K562 (cell line): ENCODE data around the gene MS4A8. TPM values are rescaled to one million over a fixed set of nuclear protein-coding genes. Genes with fewer than 3 reads are reported as not detected.

ENCODE experiments used
- ATAC-seq: fragments of 200-7000 bp; cut with Tn5 transposase; 3 replicates; pipeline ENCODE4 v1.9.1; 2020; ENCODE audit warnings: moderate library complexity
- BruUV-seq: library from RNA; stranded (reverse); fragments of 400-500 nt; replicated peaks from 2 replicates; lab custom pipeline; 2021; lab: Mats Ljungman, UMichigan
- CTCF ChIA-PET: fragments of 300-600 bp; formaldehyde crosslinking; extraction: SDS; loops from one replicate; lab custom pipeline; 2021; ENCODE audit warnings: low intra/inter-chr PET ratio; lab: Yijun Ruan, JAX
- POLR2A ChIA-PET: fragments of 300-600, 350-650 bp; sonication (Branson Sonifier 250); formaldehyde crosslinking; extraction: SDS; loops from one replicate; lab custom pipeline; 2021; ENCODE audit warnings: antibody characterized with exemption, inconsistent platforms; lab: Yijun Ruan, JAX
- DNase-seq, 4 experiments: peaks; one replicate each; pipeline versions ENCODE4 v3.0.0 to v3.0.0-alpha.2; 2011 to 2018; ENCODE audit warnings: low spot score in 3 of 4, mixed read lengths in 3 of 4; ENCODE audit errors: extremely low read depth in 1 of 4
- FAIRE-seq: peaks from 2 replicates; lab custom pipeline; 2011; peaks lifted over from hg19 to GRCh38; lab: Jason Lieb, UNC
- H2AFZ ChIP-seq: 2 replicates; pipeline ENCODE4 v1.6.0; 2011; ENCODE audit warnings: low read depth, low read length, control low read depth, inconsistent platforms
- H3K27ac ChIP-seq: fragments of 200-600 bp; 3 replicates; pipeline ENCODE4 v1.8.0; 2011; ENCODE audit warnings: low read depth, mild to moderate bottlenecking, control low read depth, inconsistent platforms, low read length, moderate library complexity, mixed read lengths; ENCODE audit errors: extremely low read depth
- H3K27me3 ChIP-seq, 2 experiments: fragments of 300-600 bp in 1 of 2; 2 replicates in 1 of 2; 3 replicates in 1 of 2; pipeline versions ENCODE4 v1.6.0 to v1.8.0; 2011; ENCODE audit warnings: inconsistent platforms in 2 of 2, low read length in 2 of 2, mild to moderate bottlenecking in 1 of 2, mixed read lengths in 1 of 2, moderate library complexity in 1 of 2; ENCODE audit not compliant: control insufficient read depth in 2 of 2, insufficient read depth in 2 of 2
- H3K36me3 ChIP-seq: fragments of 300-600 bp; 3 replicates; pipeline ENCODE4 v1.8.0; 2011; ENCODE audit warnings: mild to moderate bottlenecking, low read length, inconsistent platforms; ENCODE audit not compliant: control insufficient read depth, insufficient read depth
- H3K4me1 ChIP-seq, 2 experiments: fragments of 200-600 bp in 1 of 2; replicated peaks in 1 of 2; 2 replicates in 1 of 2; 3 replicates in 1 of 2; pipeline versions ENCODE4 v1.5.1 to v1.8.0; 2011; ENCODE audit warnings: inconsistent platforms in 2 of 2, low read length in 2 of 2, mild to moderate bottlenecking in 1 of 2, mixed read lengths in 1 of 2, moderate library complexity in 1 of 2; ENCODE audit not compliant: control insufficient read depth in 2 of 2, insufficient read depth in 2 of 2
- H3K4me2 ChIP-seq: 2 replicates; pipeline ENCODE4 v1.6.1; 2011; ENCODE audit warnings: low read length, control low read depth, inconsistent platforms, mixed read lengths; ENCODE audit not compliant: insufficient read depth
- H3K4me3 ChIP-seq: fragments of 200-600 bp; sonication (generic), shearing (Covaris generic); 2 replicates; pipeline ENCODE4 v1.5.1; 2016; ENCODE audit warnings: control low read depth, inconsistent platforms
- H3K79me2 ChIP-seq: fragments of 200-600 bp; 3 replicates; pipeline ENCODE4 v1.8.0; 2011; ENCODE audit warnings: low read length, inconsistent platforms; ENCODE audit not compliant: control insufficient read depth, insufficient read depth
- H3K9ac ChIP-seq, 2 experiments: 2 replicates each; pipeline versions ENCODE4 v1.6.0 to v1.6.1; 2011; ENCODE audit warnings: low read depth in 2 of 2, low read length in 2 of 2, control low read depth in 1 of 2, inconsistent platforms in 1 of 2, mild to moderate bottlenecking in 1 of 2, mixed read lengths in 1 of 2; ENCODE audit not compliant: insufficient read depth in 1 of 2
- H3K9me1 ChIP-seq: one replicate; pipeline ENCODE4 v1.6.0; 2011; ENCODE audit warnings: inconsistent platforms, mild to moderate bottlenecking, low read length, moderate library complexity; ENCODE audit not compliant: control insufficient read depth, insufficient read depth
- H3K9me3 ChIP-seq: replicated peaks from 2 replicates; pipeline ENCODE4 v1.5.1; 2011; ENCODE audit warnings: low read depth, low read length, inconsistent platforms; ENCODE audit not compliant: control insufficient read depth, insufficient read depth
- H4K20me1 ChIP-seq: replicated peaks from 2 replicates; pipeline ENCODE4 v1.6.1; 2011; ENCODE audit warnings: low read length, inconsistent platforms, mixed read lengths; ENCODE audit not compliant: control insufficient read depth, insufficient read depth
- HMG20B ChIP-seq: fragments of 250-450 bp; sonication (Bioruptor Pico); IDR thresholded peaks from 2 replicates; pipeline ENCODE4 v1.5.0; 2021; ENCODE audit warnings: mild to moderate bottlenecking
- MAFG ChIP-seq: fragments of 450-650 bp; conservative IDR thresholded peaks from 2 replicates; pipeline ENCODE4 v1.6.1; 2016; ENCODE audit warnings: missing genetic modification characterization, missing compliant biosample characterization
- MEF2A ChIP-seq: IDR thresholded peaks from 2 replicates; pipeline ENCODE4 v1.6.1; 2011; ENCODE audit warnings: low read depth, mild to moderate bottlenecking, low read length, moderate library complexity; ENCODE audit not compliant: control insufficient read depth
- SMC3 ChIP-seq: conservative IDR thresholded peaks from 2 replicates; pipeline ENCODE4 v1.6.1; 2011; ENCODE audit warnings: low read depth, low read length, improper control_type of control experiment; ENCODE audit not compliant: insufficient read depth
- ZBTB17 ChIP-seq: fragments of 450-650 bp; formaldehyde crosslinking; IDR thresholded peaks from 2 replicates; pipeline ENCODE4 v1.4.0; 2020; ENCODE audit warnings: mild to moderate bottlenecking
- ZNF184 ChIP-seq: sonication (generic); formaldehyde crosslinking; IDR thresholded peaks from 2 replicates; pipeline ENCODE4 v1.5.0; 2020; ENCODE audit warnings: missing genetic modification reagents
- WGBS: fragments of 100-300 bp; shearing (Covaris generic); methylation state at CpG from one replicate; pipeline ENCODE4 v1.1.6; 2016; ENCODE audit warnings: low coverage, mixed read lengths; ENCODE audit not compliant: insufficient coverage; ENCODE audit errors: missing lambda C conversion rate; 5-methylcytosine and 5-hydroxymethylcytosine counted together
- in situ Hi-C: fragments of 300-500 bp; cut with MboI; formaldehyde crosslinking; loops from 4 replicates; pipeline ENCODE4 v1.15.0; 2018; ENCODE audit warnings: inconsistent platforms, mixed read lengths
- intact Hi-C: fragments of 100-400 bp; cut with micrococcal nuclease; formaldehyde crosslinking; loops from 2 replicates; pipeline ENCODE4 v1.14.2; 2022
- polyA plus RNA-seq, 8 experiments: library from polyadenylated mRNA; depleted of rRNA in 4 of 8; stranded (reverse) in 5 of 8; unstranded in 3 of 8; fragments of >200 nt; fragmentation: Nextera tagmentation in 2 of 8; fragmentation: Illumina TruSeq in 1 of 8; extraction: Ambion mirVana in 2 of 8; extraction: Trizol in 1 of 8; gene quantifications; 2 replicates each; pipeline versions ENCODE4 v1.2.1 to v1.2.3, GENCODE V29; 2011 to 2014; ENCODE audit warnings: inconsistent platforms in 1 of 8, missing spikeins in 1 of 8
- total RNA-seq, 7 experiments: library from RNA; depleted of rRNA in 6 of 7; stranded (reverse); fragments of >200 nt in 6 of 7; fragmentation: Illumina TruSeq in 2 of 7; extraction: Trizol in 2 of 7; gene quantifications; 2 replicates each; pipeline versions ENCODE4 v1.2.1 to v1.2.3, GENCODE V29; 2011 to 2021; ENCODE audit warnings: low replicate concordance in 1 of 7
- TF ChIP-seq, protein P1 (sequence below): sonication (generic); formaldehyde crosslinking; IDR thresholded peaks from 2 replicates; pipeline ENCODE4 v1.9.0; 2022; ENCODE audit warnings: mild to moderate bottlenecking, missing genetic modification reagents
- TF ChIP-seq, protein P2 (sequence below): sonication (generic); formaldehyde crosslinking; IDR thresholded peaks from 2 replicates; pipeline ENCODE4 v1.8.0; 2023; ENCODE audit warnings: mild to moderate bottlenecking, missing genetic modification reagents
- TF ChIP-seq, protein P3 (sequence below): fragments of 250-450 bp; sonication (Bioruptor Pico); IDR thresholded peaks from 2 replicates; pipeline ENCODE4 v1.8.0; 2021; ENCODE audit warnings: borderline replicate concordance, mild to moderate bottlenecking, moderate library complexity; ENCODE audit not compliant: poor library complexity, severe bottlenecking
- TF ChIP-seq, protein P4 (sequence below): fragments of 450-650 bp; IDR thresholded peaks from 2 replicates; pipeline ENCODE4 v1.6.1; 2016; ENCODE audit warnings: antibody characterized with exemption

Gene MS4A8
- total and polyA plus RNA-seq, 9 of the 15 experiments (the other 6 are each of a cell fraction or from before 2014, with no cell fraction given) = not detected

DNA sequence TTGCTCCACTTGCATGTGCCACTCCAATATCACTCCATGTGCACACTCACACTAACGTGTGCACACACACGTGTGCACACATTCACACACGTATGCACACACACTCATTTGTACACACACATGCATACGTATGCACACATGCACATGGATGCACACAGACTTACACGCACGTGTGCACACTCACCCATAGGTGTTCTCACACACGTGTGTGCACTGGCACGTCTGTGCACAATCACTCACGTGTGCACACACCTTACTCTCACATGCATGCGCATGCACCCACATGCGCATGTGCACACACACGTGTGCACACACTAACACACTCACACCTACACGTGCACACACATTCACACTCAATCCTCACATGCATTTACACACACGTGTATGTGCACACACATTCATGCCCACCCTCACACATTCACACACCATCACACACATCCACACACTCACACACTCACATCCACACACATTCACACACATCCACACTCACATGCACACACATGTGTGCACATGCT, 48.0 kb downstream of the MS4A8 start:
- Histone ChIP-seq H3K9me3 (no peaks in the 10 kb centered on the region), H2AFZ (no peak overlapping the region), H3K27ac (no peak overlapping the region), H3K4me1 (no peaks in the 10 kb centered on the region), H3K9me1 (no peaks in the 10 kb centered on the region), H3K36me3 (no peaks in the 10 kb centered on the region), H3K4me3 (no peak overlapping the region), H3K4me2 (no peak overlapping the region; the same call in 1 of the 2 replicates), H3K9ac (no peak overlapping the region), H4K20me1 (no peaks in the 10 kb centered on the region), H3K79me2 (no peaks in the 10 kb centered on the region), H3K27me3 (peaks cover 7 to 27% of the 10 kb centered on the region in 2 experiments; a peak in 4 of 5 replicates)
- CTCF ChIA-PET = no interaction called here
- in situ Hi-C loops (no loop called here), intact Hi-C loops (no loop called here)
- no peak for ATAC-seq
- DNase-seq = no peak
- POLR2A ChIA-PET = no interaction called here
- FAIRE-seq = no peak
- 7% methylated on average over 14 of the region's 14 CpGs for WGBS
- BruUV-seq = no TSS peak
- TF ChIP-seq, protein P1, sequence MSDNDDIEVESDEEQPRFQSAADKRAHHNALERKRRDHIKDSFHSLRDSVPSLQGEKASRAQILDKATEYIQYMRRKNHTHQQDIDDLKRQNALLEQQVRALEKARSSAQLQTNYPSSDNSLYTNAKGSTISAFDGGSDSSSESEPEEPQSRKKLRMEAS = peak; percentile 50; the same call in 1 of the 2 replicates
- TF ChIP-seq, protein P2, sequence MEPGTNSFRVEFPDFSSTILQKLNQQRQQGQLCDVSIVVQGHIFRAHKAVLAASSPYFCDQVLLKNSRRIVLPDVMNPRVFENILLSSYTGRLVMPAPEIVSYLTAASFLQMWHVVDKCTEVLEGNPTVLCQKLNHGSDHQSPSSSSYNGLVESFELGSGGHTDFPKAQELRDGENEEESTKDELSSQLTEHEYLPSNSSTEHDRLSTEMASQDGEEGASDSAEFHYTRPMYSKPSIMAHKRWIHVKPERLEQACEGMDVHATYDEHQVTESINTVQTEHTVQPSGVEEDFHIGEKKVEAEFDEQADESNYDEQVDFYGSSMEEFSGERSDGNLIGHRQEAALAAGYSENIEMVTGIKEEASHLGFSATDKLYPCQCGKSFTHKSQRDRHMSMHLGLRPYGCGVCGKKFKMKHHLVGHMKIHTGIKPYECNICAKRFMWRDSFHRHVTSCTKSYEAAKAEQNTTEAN (CRISPR knock-in tag) = peak; percentile 98
- no peak for TF ChIP-seq ZBTB17 (CRISPR knock-in tag)

DNA sequence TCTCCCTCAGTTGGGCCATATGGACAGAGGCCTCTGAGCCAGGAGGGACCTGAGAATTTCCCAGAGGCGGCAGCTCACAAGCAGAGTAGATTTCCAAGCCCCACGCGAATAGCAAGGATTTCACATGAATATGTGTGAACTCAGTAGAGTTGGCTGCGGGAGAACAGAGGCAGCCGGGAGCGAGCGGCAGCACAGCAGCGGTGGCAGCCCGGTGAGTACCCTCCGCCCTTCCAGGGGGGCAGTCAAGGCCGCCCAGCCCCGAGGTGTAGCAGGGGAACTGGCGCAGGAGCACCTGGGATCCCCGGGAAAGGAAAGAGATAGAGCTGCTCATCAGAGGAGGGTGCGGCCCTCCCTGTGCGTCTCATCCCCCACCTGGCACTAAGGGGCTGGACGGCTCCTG, 48.8 kb downstream of the MS4A8 start:
- no peak overlapping the region for H3K9ac ChIP-seq
- intact Hi-C loops (no loop called here), in situ Hi-C loops (no loop called here)
- WGBS = 7% methylated on average over 10 of the region's 17 CpGs
- no peak for ATAC-seq
- H3K9me3 ChIP-seq = no peaks in the 10 kb centered on the region
- POLR2A ChIA-PET = interaction anchor here (0.6 kb wide), 1 partner anchor 18 kb away, joined by 3 read pairs; no protein-coding TSS in a partner anchor
- H4K20me1 ChIP-seq = no peaks in the 10 kb centered on the region
- peaks cover 0 to 3% of the 10 kb centered on the region in 2 experiments; a peak in 2 of 5 replicates for H3K4me1 ChIP-seq
- FAIRE-seq = no peak
- peaks cover 7 to 27% of the 10 kb centered on the region in 2 experiments; a peak in 4 of 5 replicates for H3K27me3 ChIP-seq
- no peak overlapping the region for H3K27ac ChIP-seq
- no peak for DNase-seq
- H3K4me2 ChIP-seq = no peak overlapping the region
- CTCF ChIA-PET = no interaction called here
- H3K79me2 ChIP-seq = no peaks in the 10 kb centered on the region
- no peak overlapping the region for H3K4me3 ChIP-seq
- no TSS peak for BruUV-seq
- H3K36me3 ChIP-seq = no peaks in the 10 kb centered on the region
- no peaks in the 10 kb centered on the region for H3K9me1 ChIP-seq
- H2AFZ ChIP-seq = no peak overlapping the region
- TF ChIP-seq HMG20B (CRISPR knock-in tag) (no peak), SMC3 (no peak), MAFG (no peak), ZNF184 (no peak), MEF2A (no peak)
- TF ChIP-seq, protein P3, sequence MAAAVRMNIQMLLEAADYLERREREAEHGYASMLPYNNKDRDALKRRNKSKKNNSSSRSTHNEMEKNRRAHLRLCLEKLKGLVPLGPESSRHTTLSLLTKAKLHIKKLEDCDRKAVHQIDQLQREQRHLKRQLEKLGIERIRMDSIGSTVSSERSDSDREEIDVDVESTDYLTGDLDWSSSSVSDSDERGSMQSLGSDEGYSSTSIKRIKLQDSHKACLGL (CRISPR knock-in tag) = no peak
- TF ChIP-seq, protein P4, sequence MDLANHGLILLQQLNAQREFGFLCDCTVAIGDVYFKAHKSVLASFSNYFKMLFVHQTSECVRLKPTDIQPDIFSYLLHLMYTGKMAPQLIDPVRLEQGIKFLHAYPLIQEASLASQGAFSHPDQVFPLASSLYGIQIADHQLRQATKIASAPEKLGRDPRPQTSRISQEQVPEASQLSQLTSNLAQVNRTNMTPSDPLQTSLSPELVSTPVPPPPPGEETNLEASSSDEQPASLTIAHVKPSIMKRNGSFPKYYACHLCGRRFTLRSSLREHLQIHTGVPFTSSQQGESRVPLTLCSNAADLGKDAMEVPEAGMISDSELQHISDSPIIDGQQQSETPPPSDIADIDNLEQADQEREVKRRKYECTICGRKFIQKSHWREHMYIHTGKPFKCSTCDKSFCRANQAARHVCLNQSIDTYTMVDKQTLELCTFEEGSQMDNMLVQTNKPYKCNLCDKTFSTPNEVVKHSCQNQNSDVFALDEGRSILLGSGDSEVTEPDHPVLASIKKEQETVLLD = no peak
